Cardiac septum (tissue), 1 donor: ENCODE data around the gene GABRA4. TPM values are rescaled to one million over a fixed set of nuclear protein-coding genes. Genes with fewer than 3 reads are reported as not detected.

Experiments
- DNase-seq: peaks from one replicate; pipeline ENCODE4 v3.0.0-alpha.2; 2020; ENCODE audit warnings: low spot score
- intact Hi-C: fragments of 100-400 bp; cut with DNase I; formaldehyde crosslinking; loops from one replicate; pipeline ENCODE4 v1.14.0; 2022
- long read RNA-seq: library from polyadenylated mRNA; unstranded; transcript quantifications from one replicate; pipeline ENCODE4 v2.0.0, GENCODE V29; 2021
- total RNA-seq: library from RNA; stranded (reverse); fragmentation: NEBNext Ultra II Directional; extraction: Animal tissue kit (Norgen Biotek cat#: 25700); gene quantifications from one replicate; pipeline ENCODE4 v1.2.1, GENCODE V29; 2021
- donor health status: DM: no; HTN: no; CAD: no.

The GABRA4 gene
- total RNA-seq = 65.5 TPM
- long read RNA-seq, full-length matches to known transcripts = 44 of 61 reads
- long read RNA-seq, partial matches to known transcripts = 7 of 61 reads
- long read RNA-seq, other reads (novel, unspliced or antisense) = 10 of 61 reads

DNA sequence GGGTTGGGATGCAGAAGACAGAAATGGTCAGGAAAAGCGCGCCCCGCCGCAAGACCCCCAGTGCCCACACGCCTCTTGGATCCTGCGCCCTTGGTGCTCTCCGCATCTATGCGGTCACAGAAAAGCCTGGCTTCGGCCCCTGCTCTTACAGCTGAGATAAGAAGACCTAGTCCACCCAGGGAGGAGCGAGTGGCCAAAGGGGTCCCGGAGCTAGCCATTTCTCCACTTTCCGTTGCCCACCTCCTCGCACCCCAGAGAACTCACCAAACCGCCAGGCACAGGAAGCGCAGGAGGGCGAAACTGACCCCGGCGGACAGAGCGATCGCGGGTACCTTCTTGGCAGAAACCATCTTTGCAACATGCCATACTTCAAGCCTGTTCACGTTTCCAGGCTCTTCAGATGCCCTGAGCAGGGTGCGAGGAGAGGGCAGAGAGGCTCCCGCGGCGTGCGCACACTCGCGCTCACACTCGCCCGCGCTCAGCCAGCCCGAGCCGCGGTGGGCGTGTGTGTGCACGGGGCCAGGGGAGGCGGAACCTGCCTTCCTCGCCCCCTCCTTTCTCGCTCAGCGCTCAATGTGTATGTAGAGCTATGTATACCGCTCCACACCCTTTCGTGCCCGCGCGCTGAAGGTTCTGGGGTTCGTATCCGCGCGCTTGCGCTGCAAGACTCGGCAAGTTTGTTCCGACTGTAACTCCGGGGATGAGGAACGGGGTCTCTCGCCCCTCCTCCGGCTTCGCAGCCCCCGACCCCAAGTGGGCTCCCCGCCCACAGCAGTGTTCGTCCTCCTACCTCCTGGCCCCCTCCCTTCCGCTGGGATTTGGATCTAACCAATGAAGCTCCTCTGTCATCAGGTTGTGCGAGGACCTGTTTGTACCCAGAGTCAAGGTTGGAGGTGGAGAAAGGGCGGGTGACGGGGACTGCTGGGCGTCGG lies at the start of gene GABRA4:
Gene GABRA4, minus strand, starts transcription at position 507 of the 932 bp plus-strand sequence. Its CDS starts 157 bp downstream, at position 350.
- peak; percentile 75 for DNase-seq
- intact Hi-C loops = loop anchor here (2.0 kb wide), 1 partner anchor 49 kb away; no protein-coding TSS in a partner anchor

DNA sequence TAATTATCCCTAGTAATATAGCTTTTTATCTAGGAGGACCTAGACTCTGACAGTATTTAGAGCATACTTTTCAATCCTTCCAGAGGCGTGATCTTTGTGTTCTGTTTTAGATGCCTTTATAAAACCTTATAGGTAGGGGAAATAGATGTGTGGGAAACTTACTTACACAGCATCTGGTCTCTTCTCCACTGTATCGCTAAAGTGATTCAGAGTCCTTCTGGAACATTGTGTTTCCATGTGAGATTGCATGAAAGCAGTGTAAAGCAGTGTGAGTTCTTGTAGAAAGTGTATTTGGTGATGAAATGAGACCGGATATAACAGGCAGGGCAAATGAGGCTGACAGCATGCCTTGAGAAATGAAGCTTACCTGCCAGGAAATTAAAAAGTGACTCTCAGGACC lies 47.4 kb upstream of the GABRA4 start:
- DNase-seq = no peak
- intact Hi-C loops = no loop called here

DNA sequence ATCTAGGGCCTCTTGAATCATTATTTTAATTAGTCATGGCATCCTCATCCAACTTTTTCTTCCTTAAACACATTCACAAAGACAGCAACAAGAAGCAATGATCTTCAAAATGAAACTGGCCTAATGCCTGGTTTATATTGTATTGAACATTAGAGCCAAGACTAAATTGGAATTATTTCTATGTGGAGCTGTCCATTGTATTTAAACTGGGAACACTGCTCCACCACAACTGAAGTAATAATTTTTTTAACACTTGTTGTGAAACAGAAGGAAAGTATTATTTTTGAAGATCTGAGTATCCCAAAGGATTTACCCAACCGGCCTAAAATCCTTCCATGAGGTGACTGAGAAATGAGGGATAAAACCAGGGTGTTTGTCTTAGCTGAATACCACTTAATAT lies 44.9 kb upstream of the GABRA4 start:
- intact Hi-C loops = loop anchor here (10.0 kb wide), 1 partner anchor 347 kb away; no protein-coding TSS in a partner anchor
- no peak for DNase-seq

GRCh38 chr4:47032405-47033106 lies 39.2 kb upstream of the GABRA4 start:
- intact Hi-C loops = loop anchor here (2.0 to 10.0 kb wide), 2 partner anchors 100 to 352 kb away; no protein-coding TSS in a partner anchor
- peak; percentile 81 for DNase-seq

DNA sequence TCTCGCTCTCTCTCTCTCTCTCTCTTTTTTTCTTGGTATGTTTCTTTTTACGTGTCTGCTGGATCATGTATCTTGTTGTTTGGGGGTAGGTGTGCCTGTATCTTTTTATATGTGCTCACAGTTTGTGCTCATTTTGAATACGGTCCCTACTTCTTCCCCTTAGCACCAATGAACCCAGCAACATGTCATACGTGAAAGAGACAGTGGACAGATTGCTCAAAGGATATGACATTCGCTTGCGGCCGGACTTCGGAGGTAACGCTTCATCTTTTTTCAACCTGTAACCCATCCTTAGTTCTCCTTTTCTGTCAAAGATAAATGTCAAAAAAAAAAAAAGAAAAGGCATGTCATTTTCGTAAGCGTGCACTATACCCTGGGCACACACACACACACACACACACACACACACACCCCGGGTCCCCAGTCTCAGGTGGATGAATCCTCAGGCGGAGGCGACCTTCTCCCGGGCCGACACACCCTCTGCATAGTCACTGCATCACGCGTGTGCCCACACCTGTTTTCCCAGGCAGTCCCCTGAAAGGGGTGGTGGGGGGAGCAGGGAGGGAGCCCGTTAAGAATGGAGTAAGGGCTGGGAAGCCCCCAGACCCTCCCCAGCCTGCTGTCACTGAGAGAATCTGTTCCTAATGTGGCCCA lies 38.5 kb upstream of the GABRA4 start:
- intact Hi-C loops = loop anchor here (2.0 to 10.0 kb wide), 2 partner anchors 99 to 353 kb away; no protein-coding TSS in a partner anchor
- no peak for DNase-seq

- intact Hi-C loops = loop anchor here (10.0 kb wide), 1 partner anchor 354 kb away; no protein-coding TSS in a partner anchor
- peak; percentile 78 for DNase-seq
Measured at GRCh38 chr4:47031011-47031678, 37.8 kb upstream of the GABRA4 start, which contains the start of gene GABRB1. TSS of gene GABRB1 (plus strand) at chr4:47031567.

DNA sequence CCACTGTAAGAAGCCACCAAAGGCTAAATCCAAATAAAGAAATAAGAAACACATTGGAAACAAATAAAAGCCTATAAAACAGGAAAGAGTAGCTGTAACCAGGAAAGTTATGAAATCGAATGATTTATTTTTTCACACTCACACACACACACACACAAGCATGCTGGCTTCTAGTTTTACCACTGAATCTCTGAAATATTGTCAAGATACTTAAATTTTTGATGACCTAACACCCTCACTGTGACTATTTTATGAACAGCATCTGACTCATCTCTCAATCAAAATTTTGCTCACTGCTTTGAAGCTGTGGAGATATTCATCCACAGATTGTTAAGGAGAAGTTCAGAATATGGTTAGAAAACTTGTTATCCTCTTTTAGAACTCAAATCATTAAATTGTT lies 24.1 kb upstream of the GABRA4 start:
- intact Hi-C loops = no loop called here
- no peak for DNase-seq

DNA sequence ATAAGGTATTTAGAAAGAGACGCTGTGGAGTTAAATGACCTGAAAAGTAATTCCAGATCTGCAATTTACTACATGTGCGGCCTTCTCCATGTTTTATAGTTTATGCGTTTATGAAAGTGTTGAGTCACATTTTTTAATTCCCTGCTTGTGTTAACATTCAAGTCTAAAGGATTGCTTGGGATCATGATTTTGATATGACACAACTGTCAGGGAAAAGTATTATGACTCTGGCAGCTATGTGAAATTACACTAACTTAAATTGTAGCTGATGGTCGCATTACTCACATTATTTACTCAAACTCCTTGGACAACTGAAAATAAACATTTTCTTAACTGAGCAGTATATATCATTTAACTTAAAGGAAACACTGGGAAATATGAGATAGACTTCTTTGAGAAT lies 23.7 kb upstream of the GABRA4 start:
- intact Hi-C loops = no loop called here
- DNase-seq = no peak

GRCh38 chr4:47013373-47013772 lies 20.0 kb upstream of the GABRA4 start:
- intact Hi-C loops = no loop called here
- no peak for DNase-seq

- intact Hi-C loops = no loop called here
Measured at GRCh38 chr4:47012676-47013075, 19.3 kb upstream of the GABRA4 start.

GRCh38 chr4:47010912-47011446 lies 17.6 kb upstream of the GABRA4 start:
- no peak for DNase-seq
- intact Hi-C loops = no loop called here

More at GRCh38 chr4:47012676-47013075, 19.3 kb upstream of the GABRA4 start:
- DNase-seq = no peak

GRCh38 chr4:47010347-47010911 lies 17.0 kb upstream of the GABRA4 start:
- intact Hi-C loops = no loop called here
- DNase-seq = no peak

- intact Hi-C loops = loop anchor here (5.0 kb wide), 1 partner anchor 70 kb away; no protein-coding TSS in a partner anchor
- DNase-seq = no peak
Measured at GRCh38 chr4:47002580-47002979, 9.2 kb upstream of the GABRA4 start.

DNA sequence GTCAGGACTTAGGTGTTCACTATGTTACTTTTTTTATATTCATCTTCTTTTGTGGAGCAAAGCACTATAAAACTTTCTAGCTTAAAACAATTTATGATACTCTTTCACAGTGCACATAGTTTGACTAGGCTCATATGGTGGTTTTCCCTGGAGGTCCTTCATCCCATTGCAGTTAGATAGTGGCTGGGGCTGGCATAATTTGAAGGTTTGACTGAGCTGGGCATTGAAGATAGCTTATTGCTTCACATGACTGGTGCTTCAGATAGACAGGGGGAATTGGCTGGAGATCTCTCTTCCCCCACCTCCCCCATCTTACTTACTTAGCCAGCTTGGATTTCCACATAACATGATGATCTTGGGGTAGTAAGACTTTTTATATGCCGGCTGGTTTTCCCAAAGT lies 7.0 kb upstream of the GABRA4 start:
- no peak for DNase-seq
- intact Hi-C loops = loop anchor here (5.0 kb wide), 1 partner anchor 68 kb away; no protein-coding TSS in a partner anchor

GRCh38 chr4:46999566-46999965 lies 6.2 kb upstream of the GABRA4 start:
- intact Hi-C loops = no loop called here
- no peak for DNase-seq

DNA sequence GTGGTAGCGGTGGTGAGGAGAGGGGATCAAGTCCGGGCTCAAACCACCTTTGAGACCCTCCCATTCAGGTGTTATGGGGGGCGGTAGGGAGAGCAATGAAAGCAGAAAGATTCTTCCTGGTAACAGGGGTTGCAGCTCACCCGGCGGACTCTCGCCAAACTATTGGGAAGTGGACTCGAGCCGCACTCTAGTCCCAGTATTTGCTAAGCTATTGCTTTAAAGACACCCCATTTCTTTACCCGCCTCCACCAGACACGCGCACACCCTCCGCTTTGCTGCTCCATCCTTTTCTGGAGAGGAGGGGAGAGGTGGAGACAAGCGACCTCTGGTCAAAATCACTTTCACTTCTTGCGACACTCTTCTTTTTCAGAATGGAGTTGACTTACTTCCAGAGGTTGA lies 625 bp upstream of the GABRA4 start:
- peak; percentile 75 for DNase-seq
- intact Hi-C loops = no loop called here

- intact Hi-C loops = loop anchor here (2.0 kb wide), 1 partner anchor 48 kb away; no protein-coding TSS in a partner anchor
- peak; percentile 74 for DNase-seq
Measured at GRCh38 chr4:46992338-46992737, 1.0 kb downstream of the GABRA4 start.
